ENCODE measurements around the gene MRPS18C.

GRCh38 chr4:83449009-83449408 is 6.8 kb upstream of the MRPS18C start:
- TF ChIP-seq POLR2A (IDR thresholded peaks at IDR 0.05): no peak
- no peak for TF ChIP-seq CTCF (IDR thresholded peaks at IDR 0.05 in 8 of 11, conservative IDR thresholded peaks at IDR 0.05 in 3 of 11)
